WTC11 (cell line): Measurements from ENCODE around the gene AKR1D1. TPM values are rescaled to one million over a fixed set of nuclear protein-coding genes. Genes with fewer than 3 reads are reported as not detected.

Source experiments
- ATAC-seq: fragments of 200-7000 bp; cut with Tn5 transposase; 2 replicates; pipeline ENCODE4 v1.10.0; 2021; ENCODE audit warnings: mild to moderate bottlenecking, moderate library complexity
- CTCF ChIA-PET: fragments of 300-600 bp; sonication (Branson Sonifier 250); formaldehyde crosslinking; loops from one replicate; lab custom pipeline; 2021; ENCODE audit warnings: antibody characterized with exemption; lab: Charles Lee
- POLR2A ChIA-PET: fragments of 350-600 bp; sonication (Branson Sonifier 250); formaldehyde crosslinking; loops from one replicate; lab custom pipeline; 2021; ENCODE audit warnings: antibody characterized with exemption; lab: Charles Lee
- DNase-seq: peaks from one replicate; pipeline ENCODE4 v3.0.0; 2021; ENCODE audit warnings: low spot score
- H3K27ac Mint-ChIP-seq: 2 replicates; pipeline ENCODE4 v1.8.0; 2021; ENCODE audit warnings: mixed read lengths
- H3K27me3 Mint-ChIP-seq: 2 replicates; pipeline ENCODE4 v1.8.0; 2021; ENCODE audit warnings: low read depth, mild to moderate bottlenecking, moderate library complexity, mixed read lengths
- H3K36me3 Mint-ChIP-seq: 2 replicates; pipeline ENCODE4 v1.8.0; 2021; ENCODE audit warnings: mixed read lengths
- H3K4me1 Mint-ChIP-seq: 2 replicates; pipeline ENCODE4 v1.8.0; 2022; ENCODE audit warnings: mixed read lengths
- H3K4me3 Mint-ChIP-seq: 2 replicates; pipeline ENCODE4 v1.8.0; 2021; ENCODE audit warnings: mild to moderate bottlenecking, moderate library complexity, mixed read lengths
- H3K9me3 Mint-ChIP-seq: 2 replicates; pipeline ENCODE4 v1.8.0; 2021; ENCODE audit warnings: mixed read lengths
- AR ChIP-seq: fragments of 250-450 bp; sonication (Bioruptor Pico); IDR thresholded peaks from 2 replicates; pipeline ENCODE4 v1.9.0; 2021; ENCODE audit warnings: mild to moderate bottlenecking
- ARID4B ChIP-seq: sonication (generic); formaldehyde crosslinking; IDR thresholded peaks from 2 replicates; pipeline ENCODE4 v1.8.0; 2023; ENCODE audit warnings: missing genetic modification reagents, mild to moderate bottlenecking, borderline replicate concordance
- CBFB ChIP-seq: sonication (generic); formaldehyde crosslinking; IDR thresholded peaks from 2 replicates; pipeline ENCODE4 v1.8.1; 2022; ENCODE audit warnings: mild to moderate bottlenecking, low read depth, missing genetic modification reagents
- CTCF ChIP-seq: fragments of 200-600 bp; IDR thresholded peaks from 2 replicates; pipeline ENCODE4 v1.8.0; 2022; ENCODE audit warnings: antibody characterized with exemption
- E2F4 ChIP-seq: sonication (generic); formaldehyde crosslinking; IDR thresholded peaks from 2 replicates; pipeline ENCODE4 v1.8.1; 2022; ENCODE audit warnings: low read depth, mild to moderate bottlenecking, moderate library complexity, missing genetic modification reagents, borderline replicate concordance
- ESRRA ChIP-seq: sonication (generic); formaldehyde crosslinking; IDR thresholded peaks from 2 replicates; pipeline ENCODE4 v1.8.1; 2022; ENCODE audit warnings: mild to moderate bottlenecking, missing genetic modification reagents, borderline replicate concordance
- ETV6 ChIP-seq: sonication (generic); formaldehyde crosslinking; IDR thresholded peaks from 2 replicates; pipeline ENCODE4 v1.8.1; 2022; ENCODE audit warnings: mild to moderate bottlenecking, missing genetic modification reagents
- FOXJ3 ChIP-seq: sonication (generic); formaldehyde crosslinking; IDR thresholded peaks from 2 replicates; pipeline ENCODE4 v1.9.0; 2021; ENCODE audit warnings: missing genetic modification reagents, mild to moderate bottlenecking, borderline replicate concordance
- FOXP4 ChIP-seq: sonication (generic); formaldehyde crosslinking; IDR thresholded peaks from 2 replicates; pipeline ENCODE4 v1.8.0; 2022; ENCODE audit warnings: mild to moderate bottlenecking, missing genetic modification reagents
- KAT7 ChIP-seq: sonication (generic); formaldehyde crosslinking; IDR thresholded peaks from 2 replicates; pipeline ENCODE4 v1.8.1; 2023; ENCODE audit warnings: missing genetic modification reagents, mild to moderate bottlenecking, borderline replicate concordance
- NFYB ChIP-seq: sonication (generic); formaldehyde crosslinking; conservative IDR thresholded peaks from 2 replicates; pipeline ENCODE4 v1.8.0; 2022; ENCODE audit warnings: low read depth, missing genetic modification reagents
- NR2C2 ChIP-seq: sonication (generic); formaldehyde crosslinking; IDR thresholded peaks from 2 replicates; pipeline ENCODE4 v1.8.0; 2022; ENCODE audit warnings: mild to moderate bottlenecking, missing genetic modification reagents
- RELA ChIP-seq: sonication (generic); formaldehyde crosslinking; IDR thresholded peaks from 2 replicates; pipeline ENCODE4 v1.8.1; 2022; ENCODE audit warnings: missing genetic modification reagents, mild to moderate bottlenecking, borderline replicate concordance
- SMAD3 ChIP-seq: sonication (generic); formaldehyde crosslinking; IDR thresholded peaks from 2 replicates; pipeline ENCODE4 v1.8.0; 2022; ENCODE audit warnings: missing genetic modification reagents, mild to moderate bottlenecking, borderline replicate concordance
- SMAD4 ChIP-seq: sonication (generic); formaldehyde crosslinking; IDR thresholded peaks from 2 replicates; pipeline ENCODE4 v1.8.0; 2022; ENCODE audit warnings: mild to moderate bottlenecking, missing genetic modification reagents
- TEAD1 ChIP-seq: sonication (generic); formaldehyde crosslinking; IDR thresholded peaks from 2 replicates; pipeline ENCODE4 v1.8.0; 2022; ENCODE audit warnings: mild to moderate bottlenecking, missing genetic modification reagents
- TEAD4 ChIP-seq: sonication (generic); formaldehyde crosslinking; IDR thresholded peaks from 2 replicates; pipeline ENCODE4 v1.8.0; 2022; ENCODE audit warnings: mild to moderate bottlenecking, missing genetic modification reagents
- TP53 ChIP-seq: sonication (generic); formaldehyde crosslinking; IDR thresholded peaks from 2 replicates; pipeline ENCODE4 v1.8.1; 2023; ENCODE audit warnings: mild to moderate bottlenecking, missing genetic modification reagents
- ZNF121 ChIP-seq: sonication (generic); formaldehyde crosslinking; IDR thresholded peaks from 2 replicates; pipeline ENCODE4 v1.8.0; 2023; ENCODE audit warnings: missing genetic modification reagents
- ZNF219 ChIP-seq: sonication (generic); formaldehyde crosslinking; IDR thresholded peaks from 2 replicates; pipeline ENCODE4 v1.8.0; 2023; ENCODE audit warnings: missing genetic modification reagents, mild to moderate bottlenecking, borderline replicate concordance
- ZNF263 ChIP-seq: sonication (generic); formaldehyde crosslinking; IDR thresholded peaks from 2 replicates; pipeline ENCODE4 v1.8.1; 2022; ENCODE audit warnings: low read depth, mild to moderate bottlenecking, moderate library complexity, missing genetic modification reagents
- ZNF671 ChIP-seq: fragments of 250-450 bp; sonication (Bioruptor Pico); IDR thresholded peaks from 2 replicates; pipeline ENCODE4 v1.8.0; 2021; ENCODE audit warnings: mild to moderate bottlenecking
- total RNA-seq: library from RNA; stranded (reverse); gene quantifications from 3 replicates; pipeline ENCODE4 v1.2.3, GENCODE V29; 2021

AKR1D1 gene
- total RNA-seq, 1 experiment from 2014 or later = 0.24 TPM

- Mint-ChIP-seq H3K9me3 (peaks cover 52% of the 10 kb centered on the region), H3K4me3 (peak overlapping the region; percentile 5; the same call in 1 of the 2 replicates), H3K4me1 (peaks cover 36% of the 10 kb centered on the region), H3K27ac (peak overlapping the region; percentile 44), H3K36me3 (peaks cover 44% of the 10 kb centered on the region), H3K27me3 (peaks cover 10% of the 10 kb centered on the region)
- ChIA-PET POLR2A (interaction anchor here (0.6 kb wide), 1 partner anchor 662 kb away, joined by 3 read pairs; no protein-coding TSS in a partner anchor), CTCF (no interaction called here)
- DNase-seq (peak; percentile 16), ATAC-seq (peak; percentile 85)
- TF ChIP-seq FOXP4 = 0 out of 2 replicates have a peak, but pooled peaks have one; percentile 27
- TF ChIP-seq ZNF121 = peak; percentile 96
- TF ChIP-seq FOXJ3 = no peak
- 0 out of 2 replicates have a peak, but pooled peaks have one; percentile 53 for TF ChIP-seq TEAD1
Observed at GRCh38 chr7:138072726-138073125, 3.5 kb upstream of the AKR1D1 start.

GRCh38 chr7:138074121-138074520 is 2.1 kb upstream of the AKR1D1 start:
- no peak for DNase-seq
- TF ChIP-seq CTCF (no peak), ZNF219 (no peak), KAT7 (CRISPR knock-in tag) (no peak), NFYB (no peak), NR2C2 (no peak), SMAD3 (CRISPR knock-in tag) (no peak), E2F4 (CRISPR knock-in tag) (no peak), ZNF263 (CRISPR knock-in tag) (no peak), ETV6 (CRISPR knock-in tag) (no peak), SMAD4 (CRISPR knock-in tag) (no peak), RELA (CRISPR knock-in tag) (no peak), FOXP4 (no peak), ZNF671 (CRISPR knock-in tag) (no peak), CBFB (CRISPR knock-in tag) (no peak), AR (CRISPR knock-in tag) (no peak), TP53 (no peak), ESRRA (no peak), ARID4B (no peak), TEAD4 (CRISPR knock-in tag) (no peak)
- TF ChIP-seq, all 79 proteins: peak for 0
- Mint-ChIP-seq H3K27me3 (peaks cover 10% of the 10 kb centered on the region), H3K4me3 (no peak overlapping the region), H3K27ac (no peak overlapping the region), H3K4me1 (peaks cover 36% of the 10 kb centered on the region), H3K9me3 (peaks cover 52% of the 10 kb centered on the region), H3K36me3 (peaks cover 44% of the 10 kb centered on the region)
- no peak for ATAC-seq
- CTCF ChIA-PET = no interaction called here
- POLR2A ChIA-PET = no interaction called here
